ENCODE measurements around the gene PES1. TPM values are rescaled to one million over a fixed set of nuclear protein-coding genes. Genes with fewer than 3 reads are reported as not detected.
A peak's percentile ranks its signal among the peaks of the same experiment; 100 is the strongest.

PES1 gene
- total RNA-seq, 1 experiment from 2014 or later, result 111 TPM

GRCh38 chr22:30557243-30557642, 34.5 kb downstream of the PES1 start:
- ATAC-seq, result no peak; the same call in 1 of the 2 replicates
- no peak for DNase-seq (ENCODE audit: low read depth, low spot score)
- CTCF ChIA-PET, result no interaction called here
- H3K27ac ChIP-seq (ENCODE audit: low read length), result no peak overlapping the region
- no peaks in the 10 kb centered on the region for H3K27me3 ChIP-seq (ENCODE audit: control insufficient read depth, insufficient read depth, low read length)
- H3K9me3 ChIP-seq (ENCODE audit: control insufficient read depth, insufficient read depth, low read depth, low read length), result no peaks in the 10 kb centered on the region
- H3K36me3 ChIP-seq (ENCODE audit: control insufficient read depth, insufficient read depth, low read length), result no peaks in the 10 kb centered on the region
- BruUV-seq (replicated peaks), result no TSS peak
- TF ChIP-seq POLR2AphosphoS5 (IDR thresholded peaks at IDR 0.05; ENCODE audit: low read depth, low read length) (no peak), TCF7L2 (IDR thresholded peaks at IDR 0.05; ENCODE audit: low read depth, low read length) (no peak), SIN3A (IDR thresholded peaks at IDR 0.05; ENCODE audit: borderline replicate concordance, insufficient read depth, low read depth, low read length) (no peak), CTCF (IDR thresholded peaks at IDR 0.05) (no peak), REST (IDR thresholded peaks at IDR 0.05; ENCODE audit: insufficient read depth in 1 of 2, low read depth in 2 of 2, low read length in 1 of 2) (no peak)
- intact Hi-C loops (cut with micrococcal nuclease; ENCODE audit: unreplicated experiment), result no loop called here
- H3K4me1 ChIP-seq (ENCODE audit: control insufficient read depth, insufficient read depth, low read length), result no peaks in the 10 kb centered on the region
- in situ Hi-C loops (cut with HindIII; ENCODE audit: low pct_unique_long_range_greater_than_20kb, low sequenced_read_pairs), result no loop called here
- POLR2A ChIA-PET, result no interaction called here
- no peak overlapping the region for H3K4me3 ChIP-seq (ENCODE audit: low read depth in 2 of 2, low read length in 2 of 2)

GRCh38 chr22:30556388-30556787, 35.3 kb downstream of the PES1 start:
- CTCF ChIA-PET, result no interaction called here
- H3K27ac ChIP-seq (ENCODE audit: low read length), result no peak overlapping the region
- in situ Hi-C loops (cut with HindIII; ENCODE audit: low pct_unique_long_range_greater_than_20kb, low sequenced_read_pairs) (no loop called here), intact Hi-C loops (cut with micrococcal nuclease; ENCODE audit: unreplicated experiment) (no loop called here)
- no peaks in the 10 kb centered on the region for H3K9me3 ChIP-seq (ENCODE audit: control insufficient read depth, insufficient read depth, low read depth, low read length)
- TF ChIP-seq TCF7L2 (IDR thresholded peaks at IDR 0.05; ENCODE audit: low read depth, low read length), result no peak
- no peak for TF ChIP-seq REST (IDR thresholded peaks at IDR 0.05; ENCODE audit: insufficient read depth in 1 of 2, low read depth in 2 of 2, low read length in 1 of 2)
- no peak overlapping the region for H3K4me3 ChIP-seq (ENCODE audit: low read depth in 2 of 2, low read length in 2 of 2)
- no peaks in the 10 kb centered on the region for H3K4me1 ChIP-seq (ENCODE audit: control insufficient read depth, insufficient read depth, low read length)
- ATAC-seq, result peak; percentile 64; the same call in 1 of the 2 replicates
- no peaks in the 10 kb centered on the region for H3K27me3 ChIP-seq (ENCODE audit: control insufficient read depth, insufficient read depth, low read length)
- DNase-seq (ENCODE audit: low read depth, low spot score), result no peak
- POLR2A ChIA-PET, result no interaction called here
- no peaks in the 10 kb centered on the region for H3K36me3 ChIP-seq (ENCODE audit: control insufficient read depth, insufficient read depth, low read length)
- BruUV-seq (replicated peaks), result no TSS peak
